HL-60 (cell line): Measurements from ENCODE around the gene ACAD8.

Experiments
- DNase-seq, 2 experiments: peaks; one replicate each; pipeline ENCODE4 v3.0.0-alpha.2; 2010 to 2020; ENCODE audit warnings: low read depth in 1 of 2, low spot score in 1 of 2
- H3K27ac ChIP-seq: fragments of 250-450 bp; sonication (Bioruptor Pico); replicated peaks from 2 replicates; pipeline ENCODE4 v1.5.1; 2020; ENCODE audit warnings: mild to moderate bottlenecking, moderate library complexity
- H3K27me3 ChIP-seq: fragments of 250-450 bp; sonication (Bioruptor Pico); 2 replicates; pipeline ENCODE4 v1.5.1; 2021; ENCODE audit warnings: mild to moderate bottlenecking, moderate library complexity; ENCODE audit not compliant: insufficient read depth, poor library complexity, severe bottlenecking
- H3K4me3 ChIP-seq: replicated peaks from 2 replicates; pipeline ENCODE4 v1.5.1; 2011; ENCODE audit warnings: mild to moderate bottlenecking, control low read depth, low read length; ENCODE audit not compliant: insufficient read depth
- CTCF ChIP-seq: IDR thresholded peaks from one replicate; pipeline ENCODE4 v1.5.1; 2011; ENCODE audit warnings: low read length, control low read depth, inconsistent platforms; ENCODE audit not compliant: insufficient read depth
- GABPA ChIP-seq: IDR thresholded peaks from 2 replicates; pipeline ENCODE4 v1.6.1; 2012; ENCODE audit warnings: low read depth
- POLR2AphosphoS5 ChIP-seq: IDR thresholded peaks from 2 replicates; pipeline ENCODE4 v1.6.1; 2012; ENCODE audit warnings: low read depth
- REST ChIP-seq: IDR thresholded peaks from 2 replicates; pipeline ENCODE4 v1.6.1; 2012; ENCODE audit warnings: low read depth; ENCODE audit not compliant: insufficient replicate concordance
- SPI1 ChIP-seq: IDR thresholded peaks from 2 replicates; pipeline ENCODE4 v1.6.1; 2012; ENCODE audit warnings: low read depth, mild to moderate bottlenecking, borderline replicate concordance

Gene ACAD8

GRCh38 chr11:134291196-134291595 is 37.8 kb downstream of the ACAD8 start:
- TF ChIP-seq POLR2AphosphoS5: no peak
- no peak for TF ChIP-seq GABPA
- no peak for TF ChIP-seq SPI1
- no peak for TF ChIP-seq CTCF
- no peak for TF ChIP-seq REST
- no peak overlapping the region for H3K27ac ChIP-seq
- no peak overlapping the region for H3K4me3 ChIP-seq
- no peaks in the 10 kb centered on the region for H3K27me3 ChIP-seq
- DNase-seq: no peak

- DNase-seq: no peak
- H3K27me3 ChIP-seq: no peaks in the 10 kb centered on the region
- H3K27ac ChIP-seq: no peak overlapping the region
- no peak for TF ChIP-seq POLR2AphosphoS5
- no peak for TF ChIP-seq SPI1
- TF ChIP-seq REST: no peak
- no peak for TF ChIP-seq GABPA
- no peak for TF ChIP-seq CTCF
- no peak overlapping the region for H3K4me3 ChIP-seq
Measured at GRCh38 chr11:134292661-134293060, 39.3 kb downstream of the ACAD8 start.

- Histone ChIP-seq H3K27ac (no peak overlapping the region), H3K27me3 (no peaks in the 10 kb centered on the region), H3K4me3 (no peak overlapping the region)
- no peak for DNase-seq
- no peak for TF ChIP-seq GABPA
- TF ChIP-seq SPI1: no peak
- TF ChIP-seq CTCF: no peak
- no peak for TF ChIP-seq REST
- TF ChIP-seq POLR2AphosphoS5: no peak
Measured at GRCh38 chr11:134293119-134294113, 40.0 kb downstream of the ACAD8 start.
